Measurements from ENCODE around the gene GALNT14.

Gene GALNT14

DNA sequence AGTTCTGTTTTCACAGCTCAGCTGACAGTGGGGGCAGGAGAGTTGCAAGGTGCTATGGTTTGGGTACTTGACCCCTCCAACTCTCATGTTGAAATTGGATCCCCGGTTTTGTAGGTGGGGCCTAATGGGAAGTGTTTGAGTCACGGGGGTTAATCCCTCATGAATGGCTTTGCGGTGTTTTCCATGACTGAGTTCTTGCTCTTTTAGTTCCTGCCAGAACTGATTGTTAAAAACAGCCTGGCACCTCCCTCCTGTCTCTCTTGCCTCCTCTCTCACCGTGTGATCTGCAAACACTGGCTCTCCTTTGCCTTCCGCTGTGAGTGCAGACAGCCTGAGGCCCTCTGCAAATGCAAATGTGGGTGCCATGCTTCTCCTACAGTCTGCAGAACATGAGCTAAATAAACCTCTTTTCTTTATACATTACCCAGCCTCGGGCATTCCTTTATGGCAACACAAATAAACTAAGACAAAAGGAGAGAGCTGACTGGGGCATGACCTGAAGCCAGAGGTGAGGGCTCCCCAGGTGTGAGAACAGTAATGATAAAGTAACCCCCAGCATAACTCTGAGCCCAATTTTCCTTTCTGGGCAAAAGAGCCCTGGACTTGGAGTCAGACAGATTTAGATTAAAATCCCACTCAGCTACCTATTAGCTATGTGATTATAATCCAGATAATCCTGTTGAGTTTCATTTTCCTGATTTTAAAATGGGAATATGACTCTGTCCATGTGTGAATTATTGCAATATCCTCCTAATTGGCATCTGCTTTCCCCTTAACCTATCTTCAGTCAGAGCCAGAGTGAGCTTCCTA is 266.1 kb downstream of the GALNT14 start:
- ChIA-PET CTCF (interaction anchor here (0.6 to 1.2 kb wide), 2 partner anchors 10 to 298 kb away, joined by 3 to 5 read pairs; no protein-coding TSS in a partner anchor), POLR2A (ENCODE audit: low non-redundant PET) (no interaction called here)
- DNase-seq (ENCODE audit: low spot score), result peak; percentile 58
- no peak overlapping the region for H3K27ac ChIP-seq
- TF ChIP-seq, protein P1, sequence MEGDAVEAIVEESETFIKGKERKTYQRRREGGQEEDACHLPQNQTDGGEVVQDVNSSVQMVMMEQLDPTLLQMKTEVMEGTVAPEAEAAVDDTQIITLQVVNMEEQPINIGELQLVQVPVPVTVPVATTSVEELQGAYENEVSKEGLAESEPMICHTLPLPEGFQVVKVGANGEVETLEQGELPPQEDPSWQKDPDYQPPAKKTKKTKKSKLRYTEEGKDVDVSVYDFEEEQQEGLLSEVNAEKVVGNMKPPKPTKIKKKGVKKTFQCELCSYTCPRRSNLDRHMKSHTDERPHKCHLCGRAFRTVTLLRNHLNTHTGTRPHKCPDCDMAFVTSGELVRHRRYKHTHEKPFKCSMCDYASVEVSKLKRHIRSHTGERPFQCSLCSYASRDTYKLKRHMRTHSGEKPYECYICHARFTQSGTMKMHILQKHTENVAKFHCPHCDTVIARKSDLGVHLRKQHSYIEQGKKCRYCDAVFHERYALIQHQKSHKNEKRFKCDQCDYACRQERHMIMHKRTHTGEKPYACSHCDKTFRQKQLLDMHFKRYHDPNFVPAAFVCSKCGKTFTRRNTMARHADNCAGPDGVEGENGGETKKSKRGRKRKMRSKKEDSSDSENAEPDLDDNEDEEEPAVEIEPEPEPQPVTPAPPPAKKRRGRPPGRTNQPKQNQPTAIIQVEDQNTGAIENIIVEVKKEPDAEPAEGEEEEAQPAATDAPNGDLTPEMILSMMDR (conservative IDR thresholded peaks at IDR 0.05; ENCODE audit: low read depth), result no peak

DNA sequence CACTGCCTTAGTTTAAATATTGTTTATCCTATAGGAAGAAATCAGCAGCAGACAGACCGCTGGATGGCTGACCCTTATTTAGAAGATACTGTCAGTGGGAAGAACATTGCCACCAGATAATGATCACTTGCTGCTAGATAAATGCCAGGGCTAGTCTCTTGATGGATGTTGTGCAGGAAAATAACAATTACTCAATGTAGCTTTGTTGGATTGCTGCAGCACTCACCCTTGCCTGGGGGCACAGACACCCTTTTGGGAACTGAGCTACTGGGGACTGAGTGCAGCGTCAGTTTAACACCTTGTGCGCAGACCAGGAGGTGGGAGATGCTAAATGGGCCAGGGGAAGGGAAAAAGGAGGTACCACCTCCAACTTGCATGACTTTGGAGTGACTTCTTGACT is 266.8 kb downstream of the GALNT14 start:
- ChIA-PET CTCF (no interaction called here), POLR2A (ENCODE audit: low non-redundant PET) (no interaction called here)
- TF ChIP-seq, protein P1 (conservative IDR thresholded peaks at IDR 0.05; ENCODE audit: low read depth), result no peak
- H3K27ac ChIP-seq, result no peak overlapping the region
- no peak for DNase-seq (ENCODE audit: low spot score)

DNA sequence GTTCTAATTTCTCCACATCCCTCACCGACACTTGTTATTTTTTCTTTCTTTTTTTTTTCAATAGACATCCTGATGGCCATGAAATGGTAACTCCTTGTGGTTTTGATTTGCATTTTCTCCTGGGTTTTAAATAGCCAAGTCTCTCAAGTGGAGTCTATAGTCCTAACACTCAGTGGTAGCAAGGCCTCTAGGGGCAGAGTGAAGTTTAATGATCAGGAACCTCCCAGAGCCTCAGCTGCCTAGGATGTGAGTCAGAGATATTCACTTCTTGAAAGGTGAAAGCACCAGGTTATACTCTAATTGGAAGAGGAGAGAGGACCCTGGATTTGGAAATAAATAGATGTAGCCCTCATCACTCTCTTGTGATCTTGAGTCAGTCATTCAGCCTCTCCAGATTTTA is 268.3 kb downstream of the GALNT14 start:
- no peak overlapping the region for H3K27ac ChIP-seq
- no peak for DNase-seq (ENCODE audit: low spot score)
- ChIA-PET CTCF (interaction anchor here (0.6 kb wide), 1 partner anchor 294 kb away, joined by 3 read pairs; no protein-coding TSS in a partner anchor), POLR2A (ENCODE audit: low non-redundant PET) (no interaction called here)
- TF ChIP-seq, protein P1 (conservative IDR thresholded peaks at IDR 0.05; ENCODE audit: low read depth), result no peak

DNA sequence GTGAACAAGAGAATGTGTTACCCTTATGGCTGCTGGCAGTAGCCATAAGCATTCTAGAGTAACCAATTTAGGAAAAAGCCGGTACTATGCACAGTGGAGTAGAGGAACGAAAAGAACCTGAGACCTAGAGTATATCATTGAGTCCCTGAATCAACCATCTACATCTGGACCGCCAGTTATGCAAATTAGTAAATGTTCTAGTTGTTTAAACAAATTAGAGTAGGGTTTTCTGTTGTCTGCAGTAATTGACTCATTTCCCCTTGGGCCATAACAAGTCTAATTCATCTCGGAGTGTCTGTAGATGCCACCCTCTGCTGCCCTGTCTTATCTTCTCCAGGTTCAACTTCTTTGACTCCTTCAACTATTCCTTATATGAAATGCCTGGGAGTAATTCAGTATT is 270.9 kb downstream of the GALNT14 start:
- TF ChIP-seq, protein P1 (conservative IDR thresholded peaks at IDR 0.05; ENCODE audit: low read depth), result no peak
- no peak for DNase-seq (ENCODE audit: low spot score)
- CTCF ChIA-PET, result no interaction called here
- no peak overlapping the region for H3K27ac ChIP-seq
- POLR2A ChIA-PET (ENCODE audit: low non-redundant PET), result no interaction called here

DNA sequence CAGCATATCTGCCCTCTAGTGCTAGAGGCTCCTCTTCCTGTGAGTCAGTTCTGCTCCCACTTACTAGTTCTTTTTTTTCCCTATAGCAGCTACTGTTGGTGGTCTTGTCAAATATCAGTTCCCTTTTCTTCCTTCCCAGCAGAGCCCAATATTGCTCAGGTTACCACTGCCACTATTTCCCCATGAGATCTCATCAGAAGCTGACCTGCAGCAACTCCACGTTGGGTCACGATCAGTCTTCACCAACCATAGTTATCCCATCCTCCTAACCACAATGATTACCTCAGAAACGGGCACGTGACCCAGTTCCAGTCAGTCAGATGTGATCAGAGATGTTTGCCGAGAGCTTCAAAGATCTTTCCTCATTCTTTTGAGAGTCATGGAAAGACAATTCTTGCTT is 271.3 kb downstream of the GALNT14 start:
- no peak overlapping the region for H3K27ac ChIP-seq
- POLR2A ChIA-PET (ENCODE audit: low non-redundant PET), result no interaction called here
- DNase-seq (ENCODE audit: low spot score), result no peak
- CTCF ChIA-PET, result no interaction called here
- TF ChIP-seq, protein P1 (conservative IDR thresholded peaks at IDR 0.05; ENCODE audit: low read depth), result no peak

DNA sequence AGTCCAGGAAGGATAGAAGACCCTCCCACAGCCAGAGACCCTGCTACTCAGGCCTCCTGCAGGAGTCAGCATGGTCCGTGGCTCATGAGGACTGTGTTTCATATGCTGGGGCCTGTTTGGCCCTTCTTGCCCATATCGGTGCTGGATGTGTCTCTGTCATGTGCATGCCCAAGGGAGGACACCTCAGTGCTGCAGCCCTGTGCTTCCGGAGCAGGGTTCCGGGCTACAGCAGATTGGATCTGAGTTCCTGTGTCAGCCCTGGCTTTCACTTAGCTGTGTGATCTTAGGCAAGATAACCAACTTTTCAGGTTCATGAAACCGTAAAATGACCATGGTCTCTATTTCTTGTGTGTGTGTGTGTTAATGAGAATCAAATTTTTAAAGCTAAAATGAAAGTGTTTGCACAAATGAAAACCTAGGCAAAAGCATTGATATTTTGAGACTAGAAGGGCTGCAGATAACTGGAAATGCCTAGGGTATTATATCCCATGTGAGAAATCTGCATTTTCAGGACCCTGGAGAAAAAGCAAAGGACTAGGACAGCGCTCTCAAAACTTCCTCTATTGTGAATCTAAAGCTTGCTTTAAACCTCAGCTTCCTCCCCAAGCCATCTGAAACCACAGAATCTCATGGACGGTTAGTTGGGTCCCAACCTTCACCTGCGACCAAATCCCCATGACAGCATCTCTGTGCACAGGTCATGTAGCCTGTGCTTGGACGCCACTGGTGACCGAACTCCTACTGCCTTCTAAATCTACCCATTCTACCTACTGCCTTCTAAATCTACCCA is 272.2 kb downstream of the GALNT14 start:
- no peak overlapping the region for H3K27ac ChIP-seq
- DNase-seq (ENCODE audit: low spot score), result no peak
- POLR2A ChIA-PET (ENCODE audit: low non-redundant PET), result no interaction called here
- TF ChIP-seq, protein P1 (conservative IDR thresholded peaks at IDR 0.05; ENCODE audit: low read depth), result no peak
- CTCF ChIA-PET, result interaction anchor here (0.6 kb wide), 1 partner anchor 74 kb away, joined by 4 read pairs; no protein-coding TSS in a partner anchor

Data from RWPE1 (cell line).